HCT116 (cell line): ENCODE results near the gene LMO7.

Experiments used
- CEBPB ChIP-seq: IDR thresholded peaks from 2 replicates; pipeline ENCODE4 v1.6.1; 2012; ENCODE audit warnings: low read depth
- EGR1 ChIP-seq: IDR thresholded peaks from 2 replicates; pipeline ENCODE4 v1.6.1; 2012; ENCODE audit warnings: low read depth
- POLR2A ChIP-seq: IDR thresholded peaks from 2 replicates; pipeline ENCODE4 v1.7.0; 2011; ENCODE audit warnings: borderline replicate concordance; ENCODE audit not compliant: insufficient read depth, insufficient read length; ENCODE audit errors: extremely low read depth
- POLR2AphosphoS5 ChIP-seq: IDR thresholded peaks from 2 replicates; pipeline ENCODE4 v1.6.1; 2011; ENCODE audit warnings: mild to moderate bottlenecking, low read depth, low read length, moderate library complexity
- RAD21 ChIP-seq: IDR thresholded peaks from 2 replicates; pipeline ENCODE4 v1.6.1; 2012; ENCODE audit warnings: low read depth, mild to moderate bottlenecking
- SIN3A ChIP-seq: IDR thresholded peaks from 2 replicates; pipeline ENCODE4 v1.6.1; 2012; ENCODE audit warnings: low read depth
- SP1 ChIP-seq: IDR thresholded peaks from 2 replicates; pipeline ENCODE4 v1.6.1; 2012; ENCODE audit warnings: low read depth
- ZNF274 ChIP-seq: fragments of 200-500 bp; sonication (Bioruptor generic); IDR thresholded peaks from 2 replicates; pipeline ENCODE4 v1.6.1; 2014; ENCODE audit warnings: mild to moderate bottlenecking, low read depth, low read length, inconsistent platforms
- TF ChIP-seq, protein P1 (sequence below): IDR thresholded peaks from 2 replicates; pipeline ENCODE4 v1.6.1; 2012; ENCODE audit warnings: low read depth
- TF ChIP-seq, protein P2 (sequence below), 3 experiments: fragments of 200-600 bp in 1 of 3; sonication (generic) in 1 of 3; IDR thresholded peaks in 2 of 3; conservative IDR thresholded peaks in 1 of 3; 2 replicates each; pipeline ENCODE4 v1.5.1; 2012 to 2017; ENCODE audit warnings: low read depth in 2 of 3, low read length in 2 of 3, antibody characterized with exemption in 1 of 3, borderline replicate concordance in 1 of 3, control low read depth in 1 of 3, mild to moderate bottlenecking in 1 of 3, mixed read lengths in 1 of 3, mixed run types in 1 of 3, moderate library complexity in 1 of 3; ENCODE audit not compliant: insufficient read depth in 1 of 3
- TF ChIP-seq, protein P3 (sequence below): IDR thresholded peaks from 2 replicates; pipeline ENCODE4 v1.6.1; 2011; ENCODE audit warnings: mild to moderate bottlenecking, low read length, moderate library complexity; ENCODE audit not compliant: insufficient replicate concordance; ENCODE audit errors: extremely low read depth

DNA sequence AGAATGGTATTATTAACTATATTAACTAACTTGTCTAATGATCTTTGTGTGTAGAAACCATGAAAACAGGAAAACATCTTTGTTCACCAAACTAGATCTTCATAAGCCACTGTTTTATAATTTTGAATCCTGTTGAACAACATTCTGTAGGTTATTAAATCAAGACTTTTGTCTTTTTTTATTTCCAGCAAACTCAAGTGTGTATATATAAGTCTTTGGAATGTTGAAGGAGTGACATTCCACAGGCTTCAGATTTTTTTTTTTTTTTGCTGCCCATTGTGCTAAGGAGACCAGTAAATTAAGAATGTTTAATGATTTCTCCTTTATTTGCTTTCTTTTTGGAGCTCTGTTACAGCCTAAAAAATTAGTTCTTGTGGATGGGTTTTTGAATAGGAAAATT lies 89.6 kb downstream of the LMO7 start:
- TF ChIP-seq EGR1: no peak
- TF ChIP-seq, protein P1, sequence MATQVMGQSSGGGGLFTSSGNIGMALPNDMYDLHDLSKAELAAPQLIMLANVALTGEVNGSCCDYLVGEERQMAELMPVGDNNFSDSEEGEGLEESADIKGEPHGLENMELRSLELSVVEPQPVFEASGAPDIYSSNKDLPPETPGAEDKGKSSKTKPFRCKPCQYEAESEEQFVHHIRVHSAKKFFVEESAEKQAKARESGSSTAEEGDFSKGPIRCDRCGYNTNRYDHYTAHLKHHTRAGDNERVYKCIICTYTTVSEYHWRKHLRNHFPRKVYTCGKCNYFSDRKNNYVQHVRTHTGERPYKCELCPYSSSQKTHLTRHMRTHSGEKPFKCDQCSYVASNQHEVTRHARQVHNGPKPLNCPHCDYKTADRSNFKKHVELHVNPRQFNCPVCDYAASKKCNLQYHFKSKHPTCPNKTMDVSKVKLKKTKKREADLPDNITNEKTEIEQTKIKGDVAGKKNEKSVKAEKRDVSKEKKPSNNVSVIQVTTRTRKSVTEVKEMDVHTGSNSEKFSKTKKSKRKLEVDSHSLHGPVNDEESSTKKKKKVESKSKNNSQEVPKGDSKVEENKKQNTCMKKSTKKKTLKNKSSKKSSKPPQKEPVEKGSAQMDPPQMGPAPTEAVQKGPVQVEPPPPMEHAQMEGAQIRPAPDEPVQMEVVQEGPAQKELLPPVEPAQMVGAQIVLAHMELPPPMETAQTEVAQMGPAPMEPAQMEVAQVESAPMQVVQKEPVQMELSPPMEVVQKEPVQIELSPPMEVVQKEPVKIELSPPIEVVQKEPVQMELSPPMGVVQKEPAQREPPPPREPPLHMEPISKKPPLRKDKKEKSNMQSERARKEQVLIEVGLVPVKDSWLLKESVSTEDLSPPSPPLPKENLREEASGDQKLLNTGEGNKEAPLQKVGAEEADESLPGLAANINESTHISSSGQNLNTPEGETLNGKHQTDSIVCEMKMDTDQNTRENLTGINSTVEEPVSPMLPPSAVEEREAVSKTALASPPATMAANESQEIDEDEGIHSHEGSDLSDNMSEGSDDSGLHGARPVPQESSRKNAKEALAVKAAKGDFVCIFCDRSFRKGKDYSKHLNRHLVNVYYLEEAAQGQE: no peak
- TF ChIP-seq, protein P2, sequence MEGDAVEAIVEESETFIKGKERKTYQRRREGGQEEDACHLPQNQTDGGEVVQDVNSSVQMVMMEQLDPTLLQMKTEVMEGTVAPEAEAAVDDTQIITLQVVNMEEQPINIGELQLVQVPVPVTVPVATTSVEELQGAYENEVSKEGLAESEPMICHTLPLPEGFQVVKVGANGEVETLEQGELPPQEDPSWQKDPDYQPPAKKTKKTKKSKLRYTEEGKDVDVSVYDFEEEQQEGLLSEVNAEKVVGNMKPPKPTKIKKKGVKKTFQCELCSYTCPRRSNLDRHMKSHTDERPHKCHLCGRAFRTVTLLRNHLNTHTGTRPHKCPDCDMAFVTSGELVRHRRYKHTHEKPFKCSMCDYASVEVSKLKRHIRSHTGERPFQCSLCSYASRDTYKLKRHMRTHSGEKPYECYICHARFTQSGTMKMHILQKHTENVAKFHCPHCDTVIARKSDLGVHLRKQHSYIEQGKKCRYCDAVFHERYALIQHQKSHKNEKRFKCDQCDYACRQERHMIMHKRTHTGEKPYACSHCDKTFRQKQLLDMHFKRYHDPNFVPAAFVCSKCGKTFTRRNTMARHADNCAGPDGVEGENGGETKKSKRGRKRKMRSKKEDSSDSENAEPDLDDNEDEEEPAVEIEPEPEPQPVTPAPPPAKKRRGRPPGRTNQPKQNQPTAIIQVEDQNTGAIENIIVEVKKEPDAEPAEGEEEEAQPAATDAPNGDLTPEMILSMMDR (IDR thresholded peaks at IDR 0.05 in 2 of 3, conservative IDR thresholded peaks at IDR 0.05 in 1 of 3; ENCODE audit: borderline replicate concordance in 1 of 3, insufficient read depth in 1 of 3, low read depth in 2 of 3, low read length in 2 of 3): no peak
- no peak for TF ChIP-seq CEBPB
- no peak for TF ChIP-seq ZNF274
- TF ChIP-seq SIN3A: no peak
- TF ChIP-seq POLR2A: no peak
- TF ChIP-seq, protein P3, sequence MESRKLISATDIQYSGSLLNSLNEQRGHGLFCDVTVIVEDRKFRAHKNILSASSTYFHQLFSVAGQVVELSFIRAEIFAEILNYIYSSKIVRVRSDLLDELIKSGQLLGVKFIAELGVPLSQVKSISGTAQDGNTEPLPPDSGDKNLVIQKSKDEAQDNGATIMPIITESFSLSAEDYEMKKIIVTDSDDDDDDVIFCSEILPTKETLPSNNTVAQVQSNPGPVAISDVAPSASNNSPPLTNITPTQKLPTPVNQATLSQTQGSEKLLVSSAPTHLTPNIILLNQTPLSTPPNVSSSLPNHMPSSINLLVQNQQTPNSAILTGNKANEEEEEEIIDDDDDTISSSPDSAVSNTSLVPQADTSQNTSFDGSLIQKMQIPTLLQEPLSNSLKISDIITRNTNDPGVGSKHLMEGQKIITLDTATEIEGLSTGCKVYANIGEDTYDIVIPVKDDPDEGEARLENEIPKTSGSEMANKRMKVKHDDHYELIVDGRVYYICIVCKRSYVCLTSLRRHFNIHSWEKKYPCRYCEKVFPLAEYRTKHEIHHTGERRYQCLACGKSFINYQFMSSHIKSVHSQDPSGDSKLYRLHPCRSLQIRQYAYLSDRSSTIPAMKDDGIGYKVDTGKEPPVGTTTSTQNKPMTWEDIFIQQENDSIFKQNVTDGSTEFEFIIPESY: no peak
- TF ChIP-seq POLR2AphosphoS5: no peak
- no peak for TF ChIP-seq RAD21
- TF ChIP-seq SP1: no peak
